HepG2 (cell line): ENCODE results near the gene FBXO41. TPM values are rescaled to one million over a fixed set of nuclear protein-coding genes. Genes with fewer than 3 reads are reported as not detected.

Experiments
- BATF2 ChIP-seq: sonication (generic); formaldehyde crosslinking; IDR thresholded peaks from 2 replicates; pipeline ENCODE4 v1.8.0; 2022; ENCODE audit warnings: mild to moderate bottlenecking, missing genetic modification reagents, moderate library complexity
- DBP ChIP-seq: sonication (generic); formaldehyde crosslinking; IDR thresholded peaks from 2 replicates; pipeline ENCODE4 v1.4.0; 2020; ENCODE audit warnings: missing genetic modification reagents; ENCODE audit errors: not compliant biosample characterization
- ELF1 ChIP-seq: sonication (generic); formaldehyde crosslinking; IDR thresholded peaks from 2 replicates; pipeline ENCODE4 v1.4.0; 2020; ENCODE audit warnings: missing genetic modification reagents
- FOSL2 ChIP-seq: sonication (generic); formaldehyde crosslinking; IDR thresholded peaks from 2 replicates; pipeline ENCODE4 v1.4.0; 2020; ENCODE audit warnings: missing genetic modification reagents
- HES4 ChIP-seq: sonication (generic); formaldehyde crosslinking; IDR thresholded peaks from 2 replicates; pipeline ENCODE4 v1.9.0; 2021; ENCODE audit warnings: mild to moderate bottlenecking, missing genetic modification reagents, borderline replicate concordance
- IRX3 ChIP-seq: sonication (generic); formaldehyde crosslinking; IDR thresholded peaks from 2 replicates; pipeline ENCODE4 v1.8.1; 2023; ENCODE audit warnings: mild to moderate bottlenecking, low read depth, missing genetic modification reagents, borderline replicate concordance
- MEIS2 ChIP-seq: sonication (generic); formaldehyde crosslinking; IDR thresholded peaks from 2 replicates; pipeline ENCODE4 v1.9.0; 2021; ENCODE audit warnings: mild to moderate bottlenecking, missing genetic modification reagents
- MYC ChIP-seq: sonication (generic); formaldehyde crosslinking; IDR thresholded peaks from 2 replicates; pipeline ENCODE4 v1.9.0; 2021; ENCODE audit warnings: missing genetic modification reagents, borderline replicate concordance
- PLSCR1 ChIP-seq: sonication (generic); formaldehyde crosslinking; IDR thresholded peaks from 2 replicates; pipeline ENCODE4 v1.5.0; 2020; ENCODE audit warnings: missing genetic modification reagents, mild to moderate bottlenecking, borderline replicate concordance
- PRPF4 ChIP-seq: fragments of 200-400 bp; formaldehyde crosslinking; IDR thresholded peaks from 2 replicates; pipeline ENCODE4 v1.6.1; 2016; ENCODE audit warnings: low read length, low read depth; ENCODE audit not compliant: poor library complexity, severe bottlenecking
- SP140L ChIP-seq: sonication (generic); formaldehyde crosslinking; IDR thresholded peaks from 2 replicates; pipeline ENCODE4 v1.4.0; 2020; ENCODE audit warnings: missing genetic modification reagents, borderline replicate concordance
- TAF1 ChIP-seq: sonication (generic); formaldehyde crosslinking; IDR thresholded peaks from 2 replicates; pipeline ENCODE4 v1.4.0; 2020; ENCODE audit warnings: missing genetic modification reagents
- TBX3 ChIP-seq: fragments of 450-650 bp; IDR thresholded peaks from 2 replicates; pipeline ENCODE4 v1.6.1; 2017; ENCODE audit warnings: antibody characterized with exemption, mild to moderate bottlenecking, inconsistent platforms, borderline replicate concordance
- ZFP41 ChIP-seq: sonication (generic); formaldehyde crosslinking; IDR thresholded peaks from 2 replicates; pipeline ENCODE4 v1.4.0; 2020; ENCODE audit warnings: mild to moderate bottlenecking, missing genetic modification reagents, borderline replicate concordance
- ZFY ChIP-seq: sonication (generic); formaldehyde crosslinking; IDR thresholded peaks from 2 replicates; pipeline ENCODE4 v1.4.0; 2020; ENCODE audit warnings: missing genetic modification reagents
- ZNF256 ChIP-seq: sonication (generic); formaldehyde crosslinking; conservative IDR thresholded peaks from 2 replicates; pipeline ENCODE4 v1.4.0; 2020; ENCODE audit warnings: missing genetic modification reagents
- ZNF264 ChIP-seq: sonication (generic); formaldehyde crosslinking; IDR thresholded peaks from 2 replicates; pipeline ENCODE4 v1.4.0; 2020; ENCODE audit warnings: missing genetic modification reagents
- ZNF337 ChIP-seq: sonication (generic); formaldehyde crosslinking; IDR thresholded peaks from 2 replicates; pipeline ENCODE4 v1.5.1; 2020; ENCODE audit warnings: missing genetic modification reagents, low read depth, mild to moderate bottlenecking, borderline replicate concordance
- ZNF354B ChIP-seq: sonication (generic); formaldehyde crosslinking; IDR thresholded peaks from 2 replicates; pipeline ENCODE4 v1.8.0; 2022; ENCODE audit warnings: mild to moderate bottlenecking, missing genetic modification reagents
- ZNF382 ChIP-seq: sonication (generic); formaldehyde crosslinking; IDR thresholded peaks from 2 replicates; pipeline ENCODE4 v1.5.0; 2020; ENCODE audit warnings: missing genetic modification reagents, mild to moderate bottlenecking, borderline replicate concordance
- ZNF460 ChIP-seq: sonication (generic); formaldehyde crosslinking; IDR thresholded peaks from 2 replicates; pipeline ENCODE4 v1.5.1; 2020; ENCODE audit warnings: missing genetic modification reagents, mild to moderate bottlenecking, borderline replicate concordance
- ZNF562 ChIP-seq: sonication (generic); formaldehyde crosslinking; IDR thresholded peaks from 2 replicates; pipeline ENCODE4 v1.8.0; 2022; ENCODE audit warnings: missing genetic modification reagents, borderline replicate concordance
- ZNF570 ChIP-seq: sonication (generic); formaldehyde crosslinking; IDR thresholded peaks from 2 replicates; pipeline ENCODE4 v1.4.0; 2020; ENCODE audit warnings: mild to moderate bottlenecking, missing genetic modification reagents, borderline replicate concordance
- ZSCAN12 ChIP-seq: sonication (generic); formaldehyde crosslinking; IDR thresholded peaks from 2 replicates; pipeline ENCODE4 v1.9.0; 2021; ENCODE audit warnings: mild to moderate bottlenecking, missing genetic modification reagents
- polyA plus RNA-seq, 8 experiments: library from polyadenylated mRNA; depleted of rRNA in 3 of 8; stranded (reverse) in 7 of 8; unstranded in 1 of 8; fragments of >200 nt; fragmentation: Illumina TruSeq in 4 of 8; extraction: Trizol in 4 of 8; gene quantifications; 2 replicates each; pipeline versions ENCODE4 v1.2.1 to v1.2.3, GENCODE V29; 2011 to 2016; ENCODE audit warnings: low read depth in 4 of 8, missing spikeins in 1 of 8, mixed read lengths in 1 of 8; ENCODE audit not compliant: insufficient read depth in 1 of 8
- total RNA-seq, 5 experiments: library from RNA; depleted of rRNA; stranded (reverse); fragments of >200 nt; fragmentation: Illumina TruSeq; extraction: Trizol; gene quantifications; 2 replicates each; pipeline ENCODE4 v1.2.3, GENCODE V29; 2016; ENCODE audit warnings: low read depth in 1 of 5

Gene FBXO41
- total and polyA plus RNA-seq, 2 of the 13 experiments (the other 11 are each of a cell fraction or from before 2014, with no cell fraction given) = 4.2 to 10.3 TPM

GRCh38 chr2:73233932-73234832, 50.1 kb downstream of the FBXO41 start, which contains the start of gene CCT7 (continued):
- TF ChIP-seq PRPF4 (no peak), MEIS2 (CRISPR knock-in tag) (peak; percentile 51; the same call in 1 of the 2 replicates), SP140L (peak; percentile 36; the same call in 1 of the 2 replicates), FOSL2 (CRISPR knock-in tag) (peak; percentile 63), ZNF337 (CRISPR knock-in tag) (peak; percentile 51; the same call in 1 of the 2 replicates), MYC (CRISPR knock-in tag) (peak; percentile 99), ZFP41 (CRISPR knock-in tag) (no peak; the same call in 1 of the 2 replicates), ZNF354B (no peak), ZSCAN12 (CRISPR knock-in tag) (peak; percentile 53; the same call in 1 of the 2 replicates), ZNF460 (CRISPR knock-in tag) (no peak; the same call in 1 of the 2 replicates), ZNF382 (no peak), ZNF256 (peak; percentile 88; the same call in 1 of the 2 replicates), DBP (peak; percentile 94), PLSCR1 (CRISPR knock-in tag) (0 out of 2 replicates have a peak, but pooled peaks have one; percentile 81), BATF2 (CRISPR knock-in tag) (peak; percentile 68; the same call in 1 of the 2 replicates), TAF1 (CRISPR knock-in tag) (peak; percentile 99), ZNF570 (CRISPR knock-in tag) (peak; percentile 87; the same call in 1 of the 2 replicates), ZFY (CRISPR knock-in tag) (peak; percentile 99), HES4 (CRISPR knock-in tag) (no peak; the same call in 1 of the 2 replicates), ZNF562 (CRISPR knock-in tag) (no peak; the same call in 1 of the 2 replicates), TBX3 (peak; percentile 8; the same call in 1 of the 2 replicates), ZNF264 (CRISPR knock-in tag) (peak; percentile 75; the same call in 1 of the 2 replicates), IRX3 (CRISPR knock-in tag) (no peak), ELF1 (CRISPR knock-in tag) (peak; percentile 91)
